ENCODE results near the gene ARHGEF4.

Gene ARHGEF4

GRCh38 chr2:131016826-131017741 lies 180.4 kb downstream of the ARHGEF4 start:
- TF ChIP-seq, protein P1, sequence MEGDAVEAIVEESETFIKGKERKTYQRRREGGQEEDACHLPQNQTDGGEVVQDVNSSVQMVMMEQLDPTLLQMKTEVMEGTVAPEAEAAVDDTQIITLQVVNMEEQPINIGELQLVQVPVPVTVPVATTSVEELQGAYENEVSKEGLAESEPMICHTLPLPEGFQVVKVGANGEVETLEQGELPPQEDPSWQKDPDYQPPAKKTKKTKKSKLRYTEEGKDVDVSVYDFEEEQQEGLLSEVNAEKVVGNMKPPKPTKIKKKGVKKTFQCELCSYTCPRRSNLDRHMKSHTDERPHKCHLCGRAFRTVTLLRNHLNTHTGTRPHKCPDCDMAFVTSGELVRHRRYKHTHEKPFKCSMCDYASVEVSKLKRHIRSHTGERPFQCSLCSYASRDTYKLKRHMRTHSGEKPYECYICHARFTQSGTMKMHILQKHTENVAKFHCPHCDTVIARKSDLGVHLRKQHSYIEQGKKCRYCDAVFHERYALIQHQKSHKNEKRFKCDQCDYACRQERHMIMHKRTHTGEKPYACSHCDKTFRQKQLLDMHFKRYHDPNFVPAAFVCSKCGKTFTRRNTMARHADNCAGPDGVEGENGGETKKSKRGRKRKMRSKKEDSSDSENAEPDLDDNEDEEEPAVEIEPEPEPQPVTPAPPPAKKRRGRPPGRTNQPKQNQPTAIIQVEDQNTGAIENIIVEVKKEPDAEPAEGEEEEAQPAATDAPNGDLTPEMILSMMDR (IDR thresholded peaks at IDR 0.05; ENCODE audit: insufficient read depth, low read depth, low read length, missing control alignments), result no peak
- H3K4me3 ChIP-seq (ENCODE audit: low read depth, low read length), result no peak overlapping the region
- no peak for DNase-seq (ENCODE audit: low read depth)

DNA sequence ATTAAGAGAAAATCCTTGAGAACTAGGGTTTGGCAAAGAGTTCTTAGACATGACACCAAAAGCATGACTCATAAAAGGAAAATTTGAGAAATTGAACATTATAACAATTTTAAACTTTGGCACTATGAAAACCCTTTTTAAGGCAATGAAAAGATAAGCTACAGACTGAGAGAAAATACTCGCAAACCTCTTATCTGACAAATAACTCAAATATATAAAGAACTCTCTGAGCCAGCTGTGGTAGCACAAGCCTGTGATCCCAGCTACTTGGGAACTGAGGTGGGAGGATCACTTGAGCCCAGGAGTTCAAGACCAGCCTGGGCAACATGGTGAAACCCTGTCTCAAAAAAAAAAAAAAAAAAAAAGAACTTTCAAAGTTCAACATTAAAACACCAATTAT lies 186.0 kb downstream of the ARHGEF4 start:
- no peak for DNase-seq (ENCODE audit: low read depth)
- H3K4me3 ChIP-seq (ENCODE audit: low read depth, low read length), result no peak overlapping the region
- TF ChIP-seq, protein P1 (IDR thresholded peaks at IDR 0.05; ENCODE audit: insufficient read depth, low read depth, low read length, missing control alignments), result no peak

DNA sequence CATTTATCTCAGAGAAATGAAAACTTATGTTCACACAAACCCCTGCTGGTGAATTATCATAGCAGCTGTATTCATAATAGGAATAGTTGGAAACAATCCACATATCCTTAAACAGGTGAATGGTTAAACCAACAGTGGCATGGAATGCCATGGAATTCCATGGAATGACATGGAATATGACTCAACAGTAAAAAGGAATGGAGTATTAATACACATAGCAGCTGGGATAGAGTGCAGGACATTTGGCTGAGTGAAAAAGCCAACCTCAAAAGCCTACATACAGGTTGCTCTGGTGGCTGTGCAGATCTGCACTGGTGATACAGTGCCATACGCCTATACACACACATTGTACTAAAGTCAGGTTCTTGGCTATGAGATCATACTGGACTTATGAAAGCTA lies 187.0 kb downstream of the ARHGEF4 start:
- no peak for DNase-seq (ENCODE audit: low read depth)
- H3K4me3 ChIP-seq (ENCODE audit: low read depth, low read length), result no peak overlapping the region
- TF ChIP-seq, protein P1 (IDR thresholded peaks at IDR 0.05; ENCODE audit: insufficient read depth, low read depth, low read length, missing control alignments), result no peak

DNA sequence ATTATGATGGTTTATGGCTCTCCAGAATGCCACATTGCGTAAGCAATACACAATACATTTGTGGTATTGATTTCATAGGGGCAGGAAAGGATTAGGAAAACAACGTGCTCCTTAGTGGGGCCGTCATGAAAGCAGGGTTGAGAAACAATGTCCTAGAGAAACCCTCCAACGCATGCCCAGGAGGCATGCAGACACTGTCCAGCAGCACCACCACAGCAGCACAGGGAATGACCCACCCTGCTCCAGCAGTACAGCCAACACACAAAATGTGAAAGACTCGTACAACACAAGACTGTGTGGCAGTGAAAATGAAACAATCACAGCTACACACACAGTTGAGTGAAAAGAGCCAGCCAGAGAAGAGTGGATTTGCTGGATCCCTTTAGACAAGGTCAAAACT lies 190.2 kb downstream of the ARHGEF4 start:
- DNase-seq (ENCODE audit: low read depth), result no peak
- TF ChIP-seq, protein P1 (IDR thresholded peaks at IDR 0.05; ENCODE audit: insufficient read depth, low read depth, low read length, missing control alignments), result no peak

DNA sequence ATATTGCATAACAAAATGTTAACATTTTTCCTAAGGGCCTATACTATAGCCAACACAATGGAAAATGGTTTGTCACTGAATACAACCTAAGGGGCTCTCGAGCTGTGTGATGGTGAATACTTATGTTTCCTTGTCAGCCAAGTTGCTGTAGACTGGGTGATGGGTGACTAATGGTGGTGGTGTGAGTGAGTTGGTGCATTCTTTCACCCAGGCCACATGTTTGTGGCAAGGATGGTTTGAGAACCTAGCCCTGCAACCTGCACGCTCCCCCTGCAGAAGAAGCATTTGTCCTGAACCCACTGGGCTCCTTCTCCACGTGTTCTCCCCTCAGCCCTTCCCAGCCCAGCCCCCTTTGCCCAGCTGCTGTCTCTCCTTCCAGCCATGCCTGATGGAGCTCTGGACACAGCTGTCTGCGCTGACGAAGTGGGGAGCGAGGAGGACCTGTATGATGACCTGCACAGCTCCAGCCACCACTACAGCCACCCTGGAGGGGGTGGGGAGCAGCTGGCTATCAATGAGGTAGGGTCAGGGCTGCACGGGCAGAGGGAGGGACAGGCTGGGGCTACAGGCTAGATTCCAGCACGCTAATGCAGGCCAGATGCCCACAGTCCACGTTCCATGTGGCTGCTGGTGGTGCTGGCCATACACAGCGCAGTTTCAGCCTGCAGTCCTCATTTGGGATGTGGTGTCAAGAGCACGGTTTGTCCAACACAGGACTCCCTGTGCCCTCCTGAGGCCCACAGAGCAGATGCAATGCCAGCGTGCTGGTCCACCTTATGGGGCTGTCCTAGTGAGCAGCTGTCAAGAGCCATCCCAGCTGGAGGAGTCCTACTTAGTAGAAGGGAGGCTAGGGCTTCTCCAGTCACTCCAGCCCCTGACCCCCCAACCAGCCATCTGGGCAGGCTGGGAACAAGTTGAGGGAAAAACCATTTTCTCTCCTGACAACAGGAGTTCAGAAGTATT lies 191.1 kb downstream of the ARHGEF4 start:
- TF ChIP-seq, protein P1 (IDR thresholded peaks at IDR 0.05; ENCODE audit: insufficient read depth, low read depth, low read length, missing control alignments), result no peak
- no peak for DNase-seq (ENCODE audit: low read depth)

More for the DNA sequence above, 190.2 kb downstream of the ARHGEF4 start:
- H3K4me3 ChIP-seq (ENCODE audit: low read depth, low read length), result no peak overlapping the region

GRCh38 chr2:131029812-131030211 lies 193.1 kb downstream of the ARHGEF4 start:
- no peak for DNase-seq (ENCODE audit: low read depth)
- no peak overlapping the region for H3K4me3 ChIP-seq (ENCODE audit: low read depth, low read length)
- TF ChIP-seq, protein P1 (IDR thresholded peaks at IDR 0.05; ENCODE audit: insufficient read depth, low read depth, low read length, missing control alignments), result no peak

More for the DNA sequence above, 191.1 kb downstream of the ARHGEF4 start:
- H3K4me3 ChIP-seq (ENCODE audit: low read depth, low read length), result no peak overlapping the region
